22Rv1 (cell line): Measurements from ENCODE around the gene EHD2.

Experiments
- CTCF ChIP-seq: fragments of 450-650 bp; IDR thresholded peaks from 2 replicates; pipeline ENCODE4 v1.5.1; 2017; ENCODE audit warnings: mild to moderate bottlenecking
- ZFX ChIP-seq: fragments of 450-650 bp; IDR thresholded peaks from 2 replicates; pipeline ENCODE4 v1.6.1; 2017; ENCODE audit warnings: antibody characterized with exemption, borderline replicate concordance

GRCh38 chr19:47757617-47758442 lies 44.6 kb downstream of the EHD2 start:
- TF ChIP-seq CTCF, result no peak
- TF ChIP-seq ZFX, result no peak
